ENCODE data around the gene GBF1. TPM values are rescaled to one million over a fixed set of nuclear protein-coding genes. Genes with fewer than 3 reads are reported as not detected.

GBF1 gene
- polyA plus RNA-seq, 3 donors = 4.2 to 17.4 (median 11.9) TPM

DNA sequence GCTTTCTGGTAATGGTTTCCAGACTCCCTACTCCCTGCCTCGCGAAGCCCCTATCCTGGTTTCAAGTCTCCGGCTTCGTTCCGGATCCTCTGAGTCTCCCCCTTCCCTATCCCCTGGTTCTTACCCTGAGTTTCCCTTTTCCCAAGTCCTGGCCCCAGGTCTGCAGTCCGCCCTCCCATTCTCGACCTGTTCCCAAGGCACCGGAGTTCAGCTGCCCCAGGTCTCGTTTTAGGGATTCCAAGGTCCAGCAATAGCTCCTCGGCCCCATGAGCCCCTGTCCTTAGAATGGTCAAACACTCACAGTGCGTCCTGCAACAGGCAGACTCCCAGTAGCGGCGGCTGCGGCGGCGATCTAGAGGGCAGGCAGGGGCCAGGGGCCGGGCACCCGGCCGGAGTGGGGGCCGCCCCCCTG is 4.3 kb upstream of the GBF1 start:
- peaks cover 0 to 16% (median 12%) of the 10 kb centered on the region in 7 donors for H3K9me3 Mint-ChIP-seq
- Histone ChIP-seq H3K4me2 (replicated peaks; ENCODE audit: extremely low read depth, low read length, poor library complexity, severe bottlenecking) (peak overlapping the region; percentile 90), H3K4me3 (replicated peaks in 1 of 3; ENCODE audit: low read depth in 2 of 3, low read length in 3 of 3) (peak overlapping the region in 1 of 3 experiments; percentile 74), H3K9ac (ENCODE audit: insufficient read depth, low read length, poor library complexity, severe bottlenecking) (no peak overlapping the region), H3K27me3 (ENCODE audit: control insufficient read depth in 2 of 2, insufficient read depth in 2 of 2, low read length in 2 of 2) (peaks cover 37 to 61% of the 10 kb centered on the region in 2 donors), H3K27ac (ENCODE audit: low read depth in 1 of 2, low read length in 2 of 2) (no peak overlapping the region), H4K20me1 (ENCODE audit: insufficient read depth, low read length) (peaks cover 6% of the 10 kb centered on the region), H3K36me3 (replicated peaks in 1 of 2; ENCODE audit: control insufficient read depth in 1 of 2, insufficient read depth in 2 of 2, low read length in 2 of 2) (no peaks in the 10 kb centered on the region), H3K9me3 (replicated peaks in 1 of 2; ENCODE audit: control insufficient read depth in 1 of 2, insufficient read depth in 1 of 2, low read length in 2 of 2) (peaks cover 0 to 18% of the 10 kb centered on the region in 2 donors), H2AFZ (ENCODE audit: insufficient read depth, low read depth, low read length, poor library complexity, severe bottlenecking) (peak overlapping the region; percentile 44), H3K79me2 (ENCODE audit: insufficient read depth, low read length) (peaks cover 7% of the 10 kb centered on the region), H3K4me1 (ENCODE audit: control insufficient read depth in 1 of 2, insufficient read depth in 2 of 2, low read length in 2 of 2) (peaks cover 25 to 33% of the 10 kb centered on the region in 2 donors)
- TF ChIP-seq CTCF (IDR thresholded peaks at IDR 0.05) = no peak
- 2% methylated on average over 20 of the region's 20 CpGs for WGBS (ENCODE audit: insufficient coverage)
- peaks cover 53 to 66% (median 55%) of the 10 kb centered on the region in 3 donors for H3K27me3 Mint-ChIP-seq (ENCODE audit: low read depth in 3 of 3)
- peaks cover 27% of the 10 kb centered on the region for H3K4me1 Mint-ChIP-seq
- DNase-seq = no peak
- H3K36me3 Mint-ChIP-seq = peaks cover 4 to 7% of the 10 kb centered on the region in 2 donors
- intact Hi-C loops (cut with micrococcal nuclease) = no loop called here
- H3K4me3 Mint-ChIP-seq = peak overlapping the region; percentile 71 to 86
- H3K27ac Mint-ChIP-seq = no peak overlapping the region

DNA sequence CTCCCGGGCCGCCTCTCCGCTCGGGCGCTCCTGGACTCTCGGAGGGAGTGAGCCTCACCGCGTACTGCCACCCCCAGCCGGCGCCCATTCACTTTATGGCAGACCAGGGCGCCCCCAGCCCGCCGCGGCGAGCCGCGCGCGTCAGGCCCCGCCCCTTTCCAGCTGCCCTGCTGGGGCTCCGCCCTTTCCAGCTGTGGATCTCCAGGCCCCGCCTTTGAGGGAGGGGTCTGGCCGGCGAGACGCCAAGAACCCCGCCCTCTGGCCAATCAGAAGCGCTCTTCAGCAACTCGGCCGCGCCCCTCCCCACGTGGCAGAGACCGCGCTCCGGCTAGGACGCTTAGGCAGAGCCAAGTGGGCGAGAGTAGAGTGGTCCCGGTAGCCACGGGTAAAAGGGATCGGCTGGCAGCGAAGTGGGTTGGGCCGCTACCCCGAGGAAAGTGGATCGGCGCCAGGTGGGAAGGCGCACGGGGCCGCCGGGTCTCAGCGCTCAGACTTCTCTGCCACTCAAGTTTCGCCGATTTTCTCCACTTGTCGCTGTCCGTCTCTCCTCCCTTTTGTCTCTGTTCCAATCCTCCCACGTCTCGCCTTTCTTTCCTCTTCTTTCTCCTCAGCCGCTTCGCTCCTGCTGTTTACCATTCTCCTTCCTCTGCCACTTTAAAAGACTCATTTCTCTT is 3.8 kb upstream of the GBF1 start, which contains the start of gene PITX3:
Gene PITX3 (minus strand): TSS at position 69 of the 674 bp plus-strand sequence. CDS start 9,432 bp downstream, outside the sequence.
- H3K4me3 ChIP-seq (replicated peaks in 1 of 3; ENCODE audit: low read depth in 2 of 3, low read length in 3 of 3) = peak within 1 kb of the TSS; percentile 27 to 74 (median 32)
- intact Hi-C loops (cut with micrococcal nuclease) = no loop called here
- H4K20me1 ChIP-seq (ENCODE audit: insufficient read depth, low read length) = peaks cover 11% of the 10 kb centered on the region
- no peak for TF ChIP-seq CTCF (IDR thresholded peaks at IDR 0.05)
- peaks cover 0 to 16% (median 12%) of the 10 kb centered on the region in 7 donors for H3K9me3 Mint-ChIP-seq
- peak within 1 kb of the TSS; percentile 90 for H3K4me2 ChIP-seq (replicated peaks; ENCODE audit: extremely low read depth, low read length, poor library complexity, severe bottlenecking)
- peak within 1 kb of the TSS; percentile 78 to 98 for H3K4me3 Mint-ChIP-seq
- peaks cover 0 to 18% of the 10 kb centered on the region in 2 donors for H3K9me3 ChIP-seq (replicated peaks in 1 of 2; ENCODE audit: control insufficient read depth in 1 of 2, insufficient read depth in 1 of 2, low read length in 2 of 2)
- peaks cover 4 to 7% of the 10 kb centered on the region in 2 donors for H3K36me3 Mint-ChIP-seq
- H3K4me1 Mint-ChIP-seq = peaks cover 32% of the 10 kb centered on the region
- H3K36me3 ChIP-seq (replicated peaks in 1 of 2; ENCODE audit: control insufficient read depth in 1 of 2, insufficient read depth in 2 of 2, low read length in 2 of 2) = no peaks in the 10 kb centered on the region
- H2AFZ ChIP-seq (ENCODE audit: insufficient read depth, low read depth, low read length, poor library complexity, severe bottlenecking) = peak within 1 kb of the TSS; percentile 51
- no peak within 1 kb of the TSS for H3K9ac ChIP-seq (ENCODE audit: insufficient read depth, low read length, poor library complexity, severe bottlenecking)
- H3K27ac Mint-ChIP-seq = peak within 1 kb of the TSS in 3 of 7 donors; percentile 1 to 59 (median 37)
- under 1% methylated on average over 55 of the region's 57 CpGs for WGBS (ENCODE audit: insufficient coverage)
- peaks cover 48 to 60% (median 53%) of the 10 kb centered on the region in 3 donors for H3K27me3 Mint-ChIP-seq (ENCODE audit: low read depth in 3 of 3)
- H3K79me2 ChIP-seq (ENCODE audit: insufficient read depth, low read length) = peaks cover 12% of the 10 kb centered on the region
- peak; percentile 79 to 84 (median 83) for DNase-seq
- peaks cover 36 to 57% of the 10 kb centered on the region in 2 donors for H3K27me3 ChIP-seq (ENCODE audit: control insufficient read depth in 2 of 2, insufficient read depth in 2 of 2, low read length in 2 of 2)
- peaks cover 30 to 38% of the 10 kb centered on the region in 2 donors for H3K4me1 ChIP-seq (ENCODE audit: control insufficient read depth in 1 of 2, insufficient read depth in 2 of 2, low read length in 2 of 2)
- no peak within 1 kb of the TSS for H3K27ac ChIP-seq (ENCODE audit: low read depth in 1 of 2, low read length in 2 of 2)

Data from CD14-positive monocyte (primary cell).